ENCODE data around the gene NCOR1. TPM values are rescaled to one million over a fixed set of nuclear protein-coding genes. Genes with fewer than 3 reads are reported as not detected.

NCOR1 gene
- total RNA-seq, 4 donors from 2014 or later, result 321 to 561 (median 467) TPM

DNA sequence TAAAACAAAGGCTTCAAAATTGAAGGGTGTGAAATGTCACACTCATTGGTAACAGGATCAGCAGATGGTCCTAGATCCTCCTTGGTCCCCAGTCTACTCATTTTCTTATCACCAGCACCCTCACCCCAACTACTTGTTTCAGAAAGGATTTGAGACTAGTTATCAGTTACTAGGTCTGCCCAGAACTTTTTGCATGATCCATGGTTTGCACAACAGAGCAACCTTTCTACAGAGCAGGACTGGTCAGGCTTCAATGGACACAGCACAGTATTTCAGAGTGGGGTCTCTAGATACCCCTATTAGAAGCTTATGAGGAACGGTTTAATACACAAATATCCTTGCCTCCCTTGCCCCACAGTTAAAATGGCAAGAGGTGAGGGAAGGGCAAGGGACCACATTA, 190.1 kb downstream of the NCOR1 start:
- peaks cover 0 to 8% (median 0%) of the 10 kb centered on the region in 4 donors for H3K4me1 ChIP-seq
- H3K27ac ChIP-seq, result no peak overlapping the region
- H3K9me3 ChIP-seq, result no peaks in the 10 kb centered on the region
- DNase-seq, result no peak
- peaks cover 0 to 68% (median 0%) of the 10 kb centered on the region in 3 donors for H3K36me3 ChIP-seq
- H3K27me3 ChIP-seq, result no peaks in the 10 kb centered on the region
- no peak overlapping the region for H3K4me3 ChIP-seq
- TF ChIP-seq, protein P1, sequence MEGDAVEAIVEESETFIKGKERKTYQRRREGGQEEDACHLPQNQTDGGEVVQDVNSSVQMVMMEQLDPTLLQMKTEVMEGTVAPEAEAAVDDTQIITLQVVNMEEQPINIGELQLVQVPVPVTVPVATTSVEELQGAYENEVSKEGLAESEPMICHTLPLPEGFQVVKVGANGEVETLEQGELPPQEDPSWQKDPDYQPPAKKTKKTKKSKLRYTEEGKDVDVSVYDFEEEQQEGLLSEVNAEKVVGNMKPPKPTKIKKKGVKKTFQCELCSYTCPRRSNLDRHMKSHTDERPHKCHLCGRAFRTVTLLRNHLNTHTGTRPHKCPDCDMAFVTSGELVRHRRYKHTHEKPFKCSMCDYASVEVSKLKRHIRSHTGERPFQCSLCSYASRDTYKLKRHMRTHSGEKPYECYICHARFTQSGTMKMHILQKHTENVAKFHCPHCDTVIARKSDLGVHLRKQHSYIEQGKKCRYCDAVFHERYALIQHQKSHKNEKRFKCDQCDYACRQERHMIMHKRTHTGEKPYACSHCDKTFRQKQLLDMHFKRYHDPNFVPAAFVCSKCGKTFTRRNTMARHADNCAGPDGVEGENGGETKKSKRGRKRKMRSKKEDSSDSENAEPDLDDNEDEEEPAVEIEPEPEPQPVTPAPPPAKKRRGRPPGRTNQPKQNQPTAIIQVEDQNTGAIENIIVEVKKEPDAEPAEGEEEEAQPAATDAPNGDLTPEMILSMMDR (IDR thresholded peaks at IDR 0.05), result no peak
- TF ChIP-seq POLR2A (IDR thresholded peaks at IDR 0.05), result no peak

DNA sequence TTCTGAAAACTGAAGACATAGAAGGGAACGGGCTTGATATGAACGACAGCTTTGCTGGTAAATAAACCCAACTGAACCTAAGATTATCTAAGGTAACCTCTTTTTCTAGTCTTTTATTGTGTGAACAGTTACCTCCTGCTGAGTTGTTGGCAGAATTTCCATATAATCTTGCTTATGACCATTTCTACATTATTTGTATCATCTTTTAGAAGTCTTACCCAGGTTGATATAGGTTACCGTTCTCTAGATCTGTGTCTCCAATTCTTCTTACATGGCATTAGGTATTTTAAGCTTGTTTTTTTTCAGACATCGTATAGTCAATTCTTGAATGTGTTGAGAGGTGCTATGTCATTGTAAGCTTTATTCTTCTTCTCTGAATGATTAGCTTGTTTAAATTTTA, 191.5 kb downstream of the NCOR1 start:
- Histone ChIP-seq H3K27ac (no peak overlapping the region), H3K27me3 (no peaks in the 10 kb centered on the region), H3K36me3 (peaks cover 0 to 65% (median 0%) of the 10 kb centered on the region in 3 donors), H3K9me3 (no peaks in the 10 kb centered on the region), H3K4me1 (peaks cover 0 to 8% (median 0%) of the 10 kb centered on the region in 4 donors), H3K4me3 (no peak overlapping the region)
- no peak for TF ChIP-seq POLR2A (IDR thresholded peaks at IDR 0.05)
- TF ChIP-seq, protein P1 (IDR thresholded peaks at IDR 0.05), result no peak
- DNase-seq, result no peak

DNA sequence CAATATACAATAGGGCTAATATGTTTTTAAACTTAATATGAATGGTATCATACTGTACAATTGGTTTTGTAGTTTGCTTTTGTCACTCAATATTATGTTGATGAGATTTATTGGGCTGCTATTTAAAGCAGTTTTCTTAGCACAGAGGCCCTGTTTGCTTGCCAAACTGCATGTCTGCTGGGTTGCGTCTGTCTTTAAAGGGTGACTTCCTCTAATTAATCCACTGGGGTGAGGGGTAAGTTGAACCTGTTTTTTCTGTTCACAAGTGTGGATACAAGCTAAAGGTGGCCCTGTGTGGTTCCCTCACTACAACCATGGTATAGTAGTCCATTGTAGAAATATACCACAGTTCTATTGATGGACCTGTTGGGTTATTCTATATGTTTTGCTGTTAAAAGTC, 196.0 kb downstream of the NCOR1 start:
- Histone ChIP-seq H3K36me3 (peaks cover 0 to 35% (median 0%) of the 10 kb centered on the region in 3 donors), H3K27me3 (no peaks in the 10 kb centered on the region), H3K9me3 (no peaks in the 10 kb centered on the region), H3K4me1 (no peaks in the 10 kb centered on the region), H3K27ac (no peak overlapping the region), H3K4me3 (no peak overlapping the region)
- no peak for DNase-seq
- TF ChIP-seq POLR2A (IDR thresholded peaks at IDR 0.05), result no peak

DNA sequence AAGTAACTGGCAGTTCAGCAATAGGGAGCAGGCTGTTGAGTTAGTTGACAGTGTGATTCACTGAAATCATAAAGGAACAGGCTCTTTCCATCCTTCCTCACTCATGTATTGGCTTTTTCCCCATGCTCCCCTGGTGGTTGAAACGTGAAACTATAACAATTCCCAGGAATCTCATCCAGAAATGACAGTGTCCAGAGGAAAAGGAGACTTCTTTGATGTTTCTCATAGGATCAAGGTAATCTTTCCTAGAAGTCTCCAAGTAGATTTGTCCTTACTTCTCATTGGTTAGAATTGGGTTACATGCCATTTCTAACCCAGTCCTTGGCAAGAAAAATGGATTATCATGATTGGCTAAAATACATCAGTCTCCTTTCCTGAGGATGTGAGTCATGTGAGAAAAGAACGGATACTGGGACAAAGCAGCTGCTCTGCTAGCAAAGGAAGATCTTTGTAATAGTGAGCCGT, 201.4 kb downstream of the NCOR1 start:
- no peak for DNase-seq
- TF ChIP-seq, protein P1 (IDR thresholded peaks at IDR 0.05), result peak in 5 of 6 experiments; percentile 17 to 58 (median 55)
- no peak for TF ChIP-seq POLR2A (IDR thresholded peaks at IDR 0.05)
- peaks cover 0 to 6% (median 0%) of the 10 kb centered on the region in 4 donors for H3K4me1 ChIP-seq

DNA sequence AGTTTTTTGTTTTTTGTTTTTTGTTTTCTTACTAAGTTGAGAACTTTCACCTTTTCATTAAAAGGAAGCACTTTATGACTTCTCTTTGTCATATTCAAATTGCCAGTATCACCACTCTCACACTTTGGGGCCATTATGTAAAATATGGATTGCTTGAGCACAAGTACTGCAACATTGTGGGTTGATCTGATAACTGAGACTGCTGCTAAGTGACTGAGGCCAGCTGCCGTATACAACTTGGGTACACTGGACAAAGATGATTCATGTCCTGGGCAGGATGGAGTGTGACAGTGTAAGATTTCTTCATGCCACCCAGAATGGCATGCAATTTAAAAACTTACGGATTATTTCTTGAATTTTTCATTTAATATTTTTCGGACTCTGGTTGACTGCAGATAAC, 207.9 kb downstream of the NCOR1 start:
- no peak overlapping the region for H3K27ac ChIP-seq
- no peaks in the 10 kb centered on the region for H3K9me3 ChIP-seq
- H3K4me1 ChIP-seq, result peaks cover 0 to 6% (median 0%) of the 10 kb centered on the region in 4 donors
- peaks cover 0 to 84% (median 0%) of the 10 kb centered on the region in 3 donors for H3K36me3 ChIP-seq
- H3K4me3 ChIP-seq, result no peak overlapping the region
- DNase-seq, result no peak
- no peaks in the 10 kb centered on the region for H3K27me3 ChIP-seq
- TF ChIP-seq, protein P1 (IDR thresholded peaks at IDR 0.05), result no peak
- TF ChIP-seq POLR2A (IDR thresholded peaks at IDR 0.05), result no peak

More for the DNA sequence above, 201.4 kb downstream of the NCOR1 start:
- Histone ChIP-seq H3K27ac (peak overlapping the region in 1 of 4 donors; percentile 10), H3K9me3 (no peaks in the 10 kb centered on the region), H3K36me3 (peaks cover 0 to 45% (median 0%) of the 10 kb centered on the region in 3 donors), H3K27me3 (no peaks in the 10 kb centered on the region), H3K4me3 (no peak overlapping the region)

DNA sequence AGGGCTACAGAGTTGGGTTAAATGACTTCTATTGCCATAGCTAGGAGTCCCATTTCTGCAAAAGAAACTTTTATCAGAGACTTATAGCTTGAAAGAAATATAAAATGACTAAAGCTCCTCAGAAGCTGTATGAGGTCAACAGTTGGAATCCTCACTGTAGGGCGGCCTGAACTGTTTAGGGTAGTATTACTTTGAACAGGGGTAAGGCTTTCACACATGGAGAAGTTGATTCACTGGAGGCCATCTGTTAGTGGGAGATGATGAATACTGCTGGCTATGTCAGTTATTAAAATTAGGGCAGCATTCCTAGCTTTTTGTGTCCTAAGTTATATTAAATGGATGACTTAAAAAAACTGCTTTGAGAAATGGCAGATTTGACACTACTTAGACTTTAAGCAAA, 209.7 kb downstream of the NCOR1 start:
- Histone ChIP-seq H3K4me1 (peaks cover 0 to 10% (median 8%) of the 10 kb centered on the region in 4 donors), H3K36me3 (peaks cover 0 to 92% (median 0%) of the 10 kb centered on the region in 3 donors), H3K27ac (no peak overlapping the region), H3K27me3 (no peaks in the 10 kb centered on the region), H3K9me3 (peaks cover 0 to 5% (median 0%) of the 10 kb centered on the region in 4 donors), H3K4me3 (no peak overlapping the region)
- no peak for DNase-seq
- TF ChIP-seq, protein P1 (IDR thresholded peaks at IDR 0.05), result no peak
- no peak for TF ChIP-seq POLR2A (IDR thresholded peaks at IDR 0.05)
